PC-9 (cell line): ENCODE measurements around the gene GNLY.

Source experiments
- CTCF ChIP-seq: fragments of 200-600 bp; sonication (generic); conservative IDR thresholded peaks from 2 replicates; pipeline ENCODE4 v1.6.1; 2017; ENCODE audit warnings: mixed run types, antibody characterized with exemption, mild to moderate bottlenecking, moderate library complexity
- EZH2 ChIP-seq: fragments of 200-600 bp; sonication (generic); IDR thresholded peaks from 2 replicates; pipeline ENCODE4 v1.8.0; 2017; ENCODE audit warnings: antibody characterized with exemption, low read depth

GRCh38 chr2:85711578-85712060 is 17.5 kb downstream of the GNLY start:
- TF ChIP-seq CTCF (no peak), EZH2 (no peak)
